IMR-90 (cell line): ENCODE measurements around the gene TSPAN14. TPM values are rescaled to one million over a fixed set of nuclear protein-coding genes. Genes with fewer than 3 reads are reported as not detected.

Experiments used
- ATAC-seq: fragments of 200-7000 bp; cut with Tn5 transposase; 2 replicates; pipeline ENCODE4 v1.9.1; 2020; ENCODE audit warnings: low read depth, mild to moderate bottlenecking, moderate library complexity
- BruUV-seq: library from RNA; stranded (reverse); fragments of 400-500 nt; replicated peaks from 2 replicates; lab custom pipeline; 2021; lab: Mats Ljungman, UMichigan
- CTCF ChIA-PET: fragments of 300-600 bp; formaldehyde crosslinking; extraction: SDS; loops from one replicate; lab custom pipeline; 2021; ENCODE audit warnings: antibody characterized with exemption; lab: Yijun Ruan, JAX
- POLR2A ChIA-PET: fragments of 300-600 bp; sonication (Branson Sonifier 250); formaldehyde crosslinking; loops from one replicate; lab custom pipeline; 2022; ENCODE audit warnings: antibody characterized with exemption; ENCODE audit not compliant: unreplicated experiment; lab: Charles Lee
- DNase-seq: peaks from one replicate; pipeline ENCODE4 v3.0.0; 2013
- H2AFZ ChIP-seq: replicated peaks from 2 replicates; pipeline ENCODE3; 2013; ENCODE audit warnings: low read length, mild to moderate bottlenecking; ENCODE audit not compliant: poor library complexity
- H2AK5ac ChIP-seq: 2 replicates; pipeline ENCODE4 v1.6.1; 2013; ENCODE audit warnings: low read depth, low read length, inconsistent platforms
- H2AK9ac ChIP-seq: replicated peaks from 2 replicates; pipeline ENCODE3; 2013; ENCODE audit warnings: mild to moderate bottlenecking, low read depth, low read length, moderate library complexity; ENCODE audit not compliant: poor library complexity
- H2BK120ac ChIP-seq: 2 replicates; pipeline ENCODE4 v1.6.1; 2013; ENCODE audit warnings: low read depth, low read length, inconsistent platforms
- H2BK15ac ChIP-seq: 3 replicates; pipeline ENCODE4 v1.6.1; 2013; ENCODE audit warnings: low read depth, low read length, inconsistent platforms
- H2BK20ac ChIP-seq: 2 replicates; pipeline ENCODE4 v1.6.1; 2013; ENCODE audit warnings: low read depth, mild to moderate bottlenecking, inconsistent platforms, low read length, moderate library complexity
- H2BK5ac ChIP-seq: 2 replicates; pipeline ENCODE4 v1.6.1; 2013; ENCODE audit warnings: mild to moderate bottlenecking, low read depth, low read length, inconsistent platforms; ENCODE audit not compliant: poor library complexity, severe bottlenecking
- H3K14ac ChIP-seq: replicated peaks from 2 replicates; pipeline ENCODE4 v1.6.1; 2013; ENCODE audit warnings: low read depth, low read length, inconsistent platforms
- H3K18ac ChIP-seq: 2 replicates; pipeline ENCODE4 v1.6.1; 2013; ENCODE audit warnings: low read depth, low read length, control low read depth
- H3K23ac ChIP-seq: 2 replicates; pipeline ENCODE4 v1.6.1; 2013; ENCODE audit warnings: low read depth, low read length, inconsistent platforms
- H3K27ac ChIP-seq: 2 replicates; pipeline ENCODE4 v1.5.1; 2013; ENCODE audit warnings: mild to moderate bottlenecking, control low read depth, low read length; ENCODE audit not compliant: insufficient read depth
- H3K27me3 ChIP-seq: 2 replicates; pipeline ENCODE4 v1.6.1; 2013; ENCODE audit warnings: low read length; ENCODE audit not compliant: control insufficient read depth, insufficient read depth
- H3K36me3 ChIP-seq: 2 replicates; pipeline ENCODE4 v1.6.1; 2013; ENCODE audit warnings: low read length, mixed read lengths; ENCODE audit not compliant: control insufficient read depth, insufficient read depth
- H3K4ac ChIP-seq: 2 replicates; pipeline ENCODE4 v1.6.1; 2013; ENCODE audit warnings: low read depth, low read length, inconsistent platforms
- H3K4me1 ChIP-seq: 2 replicates; pipeline ENCODE4 v1.6.1; 2013; ENCODE audit warnings: low read length, mixed read lengths; ENCODE audit not compliant: control insufficient read depth, insufficient read depth
- H3K4me2 ChIP-seq: 2 replicates; pipeline ENCODE4 v1.6.1; 2013; ENCODE audit warnings: low read depth, mild to moderate bottlenecking, control low read depth, low read length, moderate library complexity
- H3K4me3 ChIP-seq: 2 replicates; pipeline ENCODE4 v1.5.1; 2013; ENCODE audit warnings: low read depth, mild to moderate bottlenecking, control low read depth, low read length, moderate library complexity; ENCODE audit not compliant: insufficient read depth
- H3K56ac ChIP-seq: 2 replicates; pipeline ENCODE4 v1.6.1; 2013; ENCODE audit warnings: low read length, inconsistent platforms; ENCODE audit not compliant: insufficient read depth; ENCODE audit errors: extremely low read depth
- H3K79me1 ChIP-seq, 2 experiments: 2 replicates each; pipeline ENCODE4 v1.6.1; 2013; ENCODE audit warnings: low read length in 2 of 2, inconsistent platforms in 1 of 2, low read depth in 1 of 2
- H3K9ac ChIP-seq: 2 replicates; pipeline ENCODE4 v1.6.1; 2013; ENCODE audit warnings: low read depth, low read length, control low read depth
- H3K9me1 ChIP-seq: 2 replicates; pipeline ENCODE4 v1.6.1; 2013; ENCODE audit warnings: low read length, inconsistent platforms; ENCODE audit not compliant: insufficient read depth
- H3K9me3 ChIP-seq: 2 replicates; pipeline ENCODE4 v1.6.1; 2013; ENCODE audit warnings: low read length; ENCODE audit not compliant: control insufficient read depth, insufficient read depth
- H4K20me1 ChIP-seq: 2 replicates; pipeline ENCODE4 v1.6.1; 2013; ENCODE audit warnings: low read length, inconsistent platforms; ENCODE audit not compliant: insufficient read depth
- H4K5ac ChIP-seq: 2 replicates; pipeline ENCODE4 v1.6.1; 2013; ENCODE audit warnings: mild to moderate bottlenecking, low read depth, low read length, control low read depth
- H4K8ac ChIP-seq, 2 experiments: 2 replicates each; pipeline ENCODE4 v1.6.1; 2013; ENCODE audit warnings: low read depth in 2 of 2, low read length in 2 of 2, control low read depth in 1 of 2, inconsistent platforms in 1 of 2
- H4K91ac ChIP-seq: 2 replicates; pipeline ENCODE4 v1.6.1; 2013; ENCODE audit warnings: low read depth, low read length, inconsistent platforms; ENCODE audit not compliant: insufficient read depth
- BHLHE40 ChIP-seq: fragments of 150-350 bp; IDR thresholded peaks from 2 replicates; pipeline ENCODE4 v1.6.1; 2016; ENCODE audit warnings: mild to moderate bottlenecking, low read depth, low read length
- CEBPB ChIP-seq: IDR thresholded peaks from 2 replicates; pipeline ENCODE4 v1.6.1; 2012; ENCODE audit warnings: low read depth, low read length, improper control_type of control experiment
- CHD1 ChIP-seq: IDR thresholded peaks from 2 replicates; pipeline ENCODE4 v1.6.1; 2012; ENCODE audit warnings: low read depth, low read length, improper control_type of control experiment
- CTCF ChIP-seq: conservative IDR thresholded peaks from 2 replicates; pipeline ENCODE4 v1.5.1; 2012; ENCODE audit warnings: mild to moderate bottlenecking, low read depth, low read length, improper control_type of control experiment
- ELK1 ChIP-seq: fragments of 150-350 bp; IDR thresholded peaks from 2 replicates; pipeline ENCODE4 v1.6.1; 2016; ENCODE audit warnings: low read depth, mild to moderate bottlenecking, low read length, moderate library complexity, borderline replicate concordance
- FOS ChIP-seq: fragments of 150-350 bp; IDR thresholded peaks from 2 replicates; pipeline ENCODE4 v1.6.1; 2016; ENCODE audit warnings: low read depth, low read length
- MAFK ChIP-seq: IDR thresholded peaks from 2 replicates; pipeline ENCODE4 v1.6.1; 2012; ENCODE audit warnings: low read depth, low read length, improper control_type of control experiment
- MAZ ChIP-seq: IDR thresholded peaks from 2 replicates; pipeline ENCODE4 v1.6.1; 2012; ENCODE audit warnings: low read depth, mild to moderate bottlenecking, low read length, improper control_type of control experiment, moderate library complexity, borderline replicate concordance
- MXI1 ChIP-seq: IDR thresholded peaks from 2 replicates; pipeline ENCODE4 v1.6.1; 2012; ENCODE audit warnings: low read depth, mild to moderate bottlenecking, low read length, moderate library complexity, borderline replicate concordance
- NFE2L2 ChIP-seq: fragments of 150-350 bp; IDR thresholded peaks from 2 replicates; pipeline ENCODE4 v1.6.1; 2016; ENCODE audit warnings: low read depth, mild to moderate bottlenecking, low read length
- POLR2A ChIP-seq: IDR thresholded peaks from 2 replicates; pipeline ENCODE4 v1.6.1; 2012; ENCODE audit warnings: mild to moderate bottlenecking, low read depth, low read length
- RAD21 ChIP-seq: IDR thresholded peaks from 2 replicates; pipeline ENCODE4 v1.6.1; 2012; ENCODE audit warnings: low read length, improper control_type of control experiment
- RCOR1 ChIP-seq: IDR thresholded peaks from 2 replicates; pipeline ENCODE4 v1.6.1; 2012; ENCODE audit warnings: mild to moderate bottlenecking, low read length, improper control_type of control experiment; ENCODE audit not compliant: insufficient replicate concordance
- RFX5 ChIP-seq: IDR thresholded peaks from 2 replicates; pipeline ENCODE4 v1.8.0; 2012; ENCODE audit warnings: low read depth, mild to moderate bottlenecking, low read length, moderate library complexity
- SMC3 ChIP-seq: fragments of 150-350 bp; IDR thresholded peaks from 2 replicates; pipeline ENCODE4 v1.6.1; 2016; ENCODE audit warnings: low read depth, mild to moderate bottlenecking, antibody characterized with exemption, low read length, moderate library complexity
- USF2 ChIP-seq: fragments of 150-350 bp; IDR thresholded peaks from 2 replicates; pipeline ENCODE4 v1.6.1; 2017; ENCODE audit warnings: mild to moderate bottlenecking, antibody characterized with exemption, low read length, low read depth
- WGBS, 2 experiments: methylation state at CpG; one replicate each; pipeline versions ENCODE4 v1.1.5 to v1.1.7; 2013; ENCODE audit warnings: missing lambda C conversion rate in 2 of 2; ENCODE audit not compliant: insufficient read length in 1 of 2; ENCODE audit errors: extremely low coverage in 2 of 2; 5-methylcytosine and 5-hydroxymethylcytosine counted together
- dilution Hi-C: fragments of 300-500 bp; cut with HindIII; formaldehyde crosslinking; loops from one replicate; pipeline ENCODE4 v1.14.3; 2018; ENCODE audit warnings: low sequenced_read_pairs; ENCODE audit not compliant: unreplicated experiment
- in situ Hi-C: fragments of 300-500 bp; cut with MboI; formaldehyde crosslinking; loops from 3 replicates; pipeline ENCODE4 v1.14.3; 2019; ENCODE audit warnings: low sequenced_read_pairs, inconsistent platforms, mixed read lengths
- intact Hi-C: fragments of 100-400 bp; cut with micrococcal nuclease; formaldehyde crosslinking; loops from 2 replicates; pipeline ENCODE4 v1.10.0; 2022
- polyA plus RNA-seq, 3 experiments: library from polyadenylated mRNA; depleted of rRNA; stranded (reverse); fragments of >200 nt; gene quantifications; 2 replicates each; pipeline ENCODE4 v1.2.3, GENCODE V29; 2012; ENCODE audit warnings: low replicate concordance in 1 of 3
- total RNA-seq: library from RNA; depleted of rRNA; stranded (reverse); fragments of >200 nt; gene quantifications from 2 replicates; pipeline ENCODE4 v1.2.3, GENCODE V29; 2012

Gene TSPAN14
- total and polyA plus RNA-seq, 2 of the 4 experiments (the other 2 are of a cell fraction): 18.5 to 43.0 TPM

- dilution Hi-C loops: no loop called here
- CTCF ChIA-PET: no interaction called here
- H4K20me1 ChIP-seq: no peaks in the 10 kb centered on the region
Observed at GRCh38 chr10:80540136-80540535, 86.0 kb downstream of the TSPAN14 start.

More at GRCh38 chr10:80540136-80540535, 86.0 kb downstream of the TSPAN14 start:
- no peak for ATAC-seq
- Histone ChIP-seq H2AFZ (no peak overlapping the region), H4K5ac (no peak overlapping the region), H3K4me1 (no peaks in the 10 kb centered on the region), H2BK120ac (no peak overlapping the region), H3K23ac (no peak overlapping the region), H2BK5ac (no peak overlapping the region), H4K8ac (no peak overlapping the region), H3K4ac (no peak overlapping the region), H3K79me1 (no peaks in the 10 kb centered on the region), H2AK5ac (no peak overlapping the region), H3K9me3 (no peaks in the 10 kb centered on the region), H4K91ac (no peak overlapping the region), H3K36me3 (no peaks in the 10 kb centered on the region), H3K4me3 (no peak overlapping the region), H3K18ac (no peak overlapping the region), H3K27ac (no peak overlapping the region), H2BK20ac (no peak overlapping the region), H2AK9ac (no peak overlapping the region), H3K14ac (no peak overlapping the region), H2BK15ac (no peak overlapping the region), H3K9me1 (no peaks in the 10 kb centered on the region), H3K56ac (no peak overlapping the region), H3K9ac (no peak overlapping the region), H3K27me3 (peaks cover 11% of the 10 kb centered on the region), H3K4me2 (no peak overlapping the region)
- WGBS, 2 experiments: 60% methylated on average over 4 of the region's 11 CpGs; no CpG with 5 or more reads in 1 of the 2 experiments
- no peak for DNase-seq
- in situ Hi-C loops: no loop called here
- BruUV-seq: no TSS peak
- intact Hi-C loops: no loop called here
- POLR2A ChIA-PET: no interaction called here
- no peak for TF ChIP-seq MAZ
- no peak for TF ChIP-seq RFX5
- TF ChIP-seq CEBPB: no peak
- TF ChIP-seq MXI1: no peak
- no peak for TF ChIP-seq NFE2L2
- no peak for TF ChIP-seq RAD21
- TF ChIP-seq CTCF: no peak
- no peak for TF ChIP-seq USF2
- TF ChIP-seq FOS: no peak
- no peak for TF ChIP-seq CHD1
- no peak for TF ChIP-seq ELK1
- no peak for TF ChIP-seq RCOR1
- TF ChIP-seq POLR2A: no peak
- TF ChIP-seq MAFK: no peak
- no peak for TF ChIP-seq SMC3
- no peak for TF ChIP-seq BHLHE40
